Activated naive CD8-positive, alpha-beta T cell treated with anti-CD3 and anti-CD28 coated beads, Interleukin-2, amount 10 ng/mL, durations not matched to agents 7 days and 5 days (primary cell): Measurements from ENCODE around the gene ANK3. TPM values are rescaled to one million over a fixed set of nuclear protein-coding genes. Genes with fewer than 3 reads are reported as not detected.

Experiments used
- ATAC-seq: fragments of 150-1000 bp; cut with Tn5 transposase; one replicate; pipeline ENCODE4 v1.10.0; 2021; ENCODE audit warnings: low read depth, moderate library complexity
- POLR2A ChIA-PET: fragments of 350-600 bp; sonication (Branson Sonifier 250); formaldehyde crosslinking; loops from one replicate; lab custom pipeline; 2021; ENCODE audit warnings: antibody characterized with exemption; lab: Charles Lee
- DNase-seq: peaks from one replicate; pipeline ENCODE4 v3.0.0; 2021
- H3K27ac Mint-ChIP-seq: one replicate; pipeline ENCODE4 v1.8.0; 2022; ENCODE audit warnings: mild to moderate bottlenecking, mixed read lengths
- H3K27me3 Mint-ChIP-seq: one replicate; pipeline ENCODE4 v1.8.0; 2022; ENCODE audit warnings: mild to moderate bottlenecking, moderate library complexity, mixed read lengths
- H3K36me3 Mint-ChIP-seq: one replicate; pipeline ENCODE4 v1.8.0; 2021; ENCODE audit warnings: mild to moderate bottlenecking, mixed read lengths
- H3K4me1 Mint-ChIP-seq: one replicate; pipeline ENCODE4 v1.8.0; 2021; ENCODE audit warnings: mixed read lengths
- H3K4me3 Mint-ChIP-seq: one replicate; pipeline ENCODE4 v1.8.0; 2022; ENCODE audit warnings: mild to moderate bottlenecking, moderate library complexity, mixed read lengths
- H3K9me3 Mint-ChIP-seq: one replicate; pipeline ENCODE4 v1.8.0; 2021; ENCODE audit warnings: mixed read lengths
- total RNA-seq, 2 experiments: library from RNA; stranded (reverse); gene quantifications; one replicate each; pipeline ENCODE4 v1.2.3, GENCODE V29; 2021

ANK3 gene
- total RNA-seq, 2 experiments from 2014 or later, result 3.6 to 4.8 TPM

DNA sequence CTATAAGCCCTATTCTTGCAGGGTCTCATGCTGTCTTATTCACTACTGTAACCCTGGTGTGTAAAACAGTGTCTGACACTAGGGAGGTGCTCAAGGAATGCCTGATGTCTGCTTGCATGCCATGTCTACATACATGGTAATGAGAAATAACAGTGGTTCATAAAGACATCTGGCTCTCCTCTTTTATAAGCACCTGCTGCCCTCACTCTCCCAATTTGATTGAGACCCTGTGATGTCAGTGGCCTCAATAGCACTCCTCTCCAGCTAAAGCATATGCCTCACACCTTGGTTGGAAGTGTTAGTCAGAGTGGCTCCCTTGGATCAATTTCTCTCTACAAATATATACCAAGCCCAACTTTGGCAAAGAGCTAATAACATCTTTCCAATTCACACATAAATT, 30.6 kb downstream of the ANK3 start:
- POLR2A ChIA-PET, result no interaction called here
- Mint-ChIP-seq H3K36me3 (no peaks in the 10 kb centered on the region), H3K4me3 (no peak overlapping the region), H3K4me1 (no peaks in the 10 kb centered on the region), H3K27me3 (no peaks in the 10 kb centered on the region), H3K27ac (no peak overlapping the region), H3K9me3 (no peaks in the 10 kb centered on the region)
- DNase-seq (no peak), ATAC-seq (no peak)

DNA sequence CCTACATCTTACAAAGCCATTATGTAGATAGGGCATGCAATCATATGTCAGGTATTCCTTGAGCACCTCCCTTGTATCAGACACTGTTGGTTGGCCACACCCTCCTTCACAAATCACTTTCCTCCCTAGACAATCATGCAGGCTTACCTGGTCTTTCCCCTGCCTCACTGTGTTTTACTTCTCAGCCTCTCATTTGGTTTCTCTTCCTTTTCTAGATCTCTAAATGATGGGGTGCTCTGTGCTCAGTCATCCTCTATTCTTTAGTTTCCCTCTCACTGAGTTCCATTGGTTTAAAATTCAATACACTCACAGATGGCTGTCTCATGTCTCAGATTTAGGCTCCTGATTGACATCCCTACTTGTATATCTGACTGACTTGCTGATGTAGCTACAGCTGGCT, 31.4 kb downstream of the ANK3 start:
- DNase-seq, result no peak
- Mint-ChIP-seq H3K9me3 (no peaks in the 10 kb centered on the region), H3K36me3 (no peaks in the 10 kb centered on the region), H3K27me3 (no peaks in the 10 kb centered on the region), H3K4me3 (no peak overlapping the region), H3K27ac (no peak overlapping the region), H3K4me1 (no peaks in the 10 kb centered on the region)
- POLR2A ChIA-PET, result no interaction called here
- ATAC-seq, result no peak

DNA sequence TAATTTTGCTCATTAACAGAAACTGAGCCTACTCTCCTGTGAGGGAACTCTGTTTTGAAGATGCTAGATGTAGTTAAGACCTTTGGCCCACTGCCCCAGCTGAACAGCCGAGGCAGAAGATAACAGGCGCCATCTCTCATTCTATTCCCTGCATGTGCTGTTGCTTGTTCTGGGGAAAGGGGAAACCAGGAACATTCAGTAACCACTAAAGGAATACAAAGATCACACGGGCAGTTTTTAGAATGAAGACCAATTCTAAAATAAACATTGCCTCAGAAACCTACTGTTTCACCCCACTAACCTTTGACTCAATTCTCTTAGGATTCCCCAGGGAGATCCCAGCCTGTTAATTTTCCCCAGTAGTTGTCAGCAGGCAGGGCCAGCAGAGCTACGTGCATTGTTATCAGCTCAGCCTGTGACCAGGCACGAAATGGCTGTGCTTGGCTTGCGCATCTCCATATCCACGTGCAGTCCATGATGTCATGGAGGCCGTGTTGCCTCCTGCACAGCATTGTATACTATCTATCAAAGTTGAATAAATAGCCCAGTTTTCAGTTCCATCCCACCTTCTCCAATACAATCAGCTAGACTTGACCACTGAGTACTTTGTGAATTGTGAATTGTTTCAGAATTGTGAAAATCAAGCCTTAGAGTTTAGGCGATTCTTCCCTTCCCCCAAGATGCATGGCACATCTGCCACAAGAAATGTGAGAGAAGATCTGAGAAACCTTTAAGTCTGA, 36.0 kb downstream of the ANK3 start:
- Mint-ChIP-seq H3K27me3 (peaks cover 3% of the 10 kb centered on the region), H3K4me3 (no peak overlapping the region), H3K4me1 (no peaks in the 10 kb centered on the region), H3K9me3 (no peaks in the 10 kb centered on the region), H3K27ac (no peak overlapping the region), H3K36me3 (no peaks in the 10 kb centered on the region)
- POLR2A ChIA-PET, result no interaction called here
- DNase-seq (no peak), ATAC-seq (no peak)

DNA sequence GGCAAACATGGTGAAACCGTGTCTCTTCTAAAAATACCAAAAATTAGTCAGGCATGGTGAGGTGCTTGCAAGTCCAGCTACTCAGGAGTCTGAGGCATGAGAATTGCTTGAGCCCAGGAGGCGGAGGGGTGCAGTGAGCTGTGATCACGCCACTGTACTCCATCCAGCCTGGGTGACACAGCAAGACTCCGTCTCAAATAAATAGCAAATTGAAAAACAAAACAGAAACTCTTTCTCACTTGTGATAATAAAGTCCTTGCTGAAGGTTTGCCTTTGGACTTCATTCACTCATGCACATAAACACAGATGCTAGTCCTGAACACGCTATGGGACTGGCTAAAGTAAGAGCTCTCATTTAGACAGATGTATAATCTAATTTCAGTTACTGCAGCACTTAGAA, 37.6 kb downstream of the ANK3 start:
- ATAC-seq, result no peak
- H3K27ac Mint-ChIP-seq, result no peak overlapping the region

DNA sequence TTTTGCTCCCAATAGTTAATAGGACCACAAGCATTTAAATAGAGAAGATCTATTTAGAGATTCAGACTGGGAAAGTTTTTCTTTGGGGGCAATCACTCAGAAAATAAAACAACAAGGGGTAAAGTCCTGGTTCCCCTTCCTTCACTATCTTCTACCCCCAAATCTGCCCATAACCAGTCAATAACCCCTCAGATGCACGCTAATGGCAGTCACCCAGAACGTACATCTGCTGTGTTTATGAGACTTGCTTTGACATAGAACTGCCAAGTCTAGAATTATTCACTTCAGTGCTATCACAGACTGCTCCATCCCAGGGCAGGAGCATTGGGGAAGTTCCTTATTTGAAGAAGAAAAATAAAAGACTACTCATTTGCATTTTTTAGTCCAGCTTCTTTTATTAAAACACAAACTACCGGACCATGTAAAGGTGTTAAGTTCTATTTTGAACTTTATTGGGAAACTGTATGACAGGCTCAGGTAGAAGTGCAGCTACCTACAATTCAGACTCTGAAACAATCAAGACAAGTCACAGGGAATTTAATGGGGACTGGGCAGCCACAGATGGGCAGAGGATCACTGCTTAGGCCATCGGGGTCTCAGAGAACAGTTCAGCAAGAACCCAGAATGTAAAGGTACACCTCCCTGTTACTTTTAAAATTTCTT, 38.4 kb downstream of the ANK3 start:
- Mint-ChIP-seq H3K27me3 (peaks cover 3% of the 10 kb centered on the region), H3K27ac (no peak overlapping the region), H3K9me3 (no peaks in the 10 kb centered on the region), H3K36me3 (no peaks in the 10 kb centered on the region), H3K4me3 (no peak overlapping the region), H3K4me1 (no peaks in the 10 kb centered on the region)
- no peak for ATAC-seq
- POLR2A ChIA-PET, result no interaction called here
- DNase-seq, result no peak

More for the DNA sequence above, 37.6 kb downstream of the ANK3 start:
- Mint-ChIP-seq H3K27me3 (peaks cover 3% of the 10 kb centered on the region), H3K36me3 (no peaks in the 10 kb centered on the region), H3K4me3 (no peak overlapping the region), H3K4me1 (no peaks in the 10 kb centered on the region), H3K9me3 (no peaks in the 10 kb centered on the region)
- POLR2A ChIA-PET, result no interaction called here
- DNase-seq, result no peak

DNA sequence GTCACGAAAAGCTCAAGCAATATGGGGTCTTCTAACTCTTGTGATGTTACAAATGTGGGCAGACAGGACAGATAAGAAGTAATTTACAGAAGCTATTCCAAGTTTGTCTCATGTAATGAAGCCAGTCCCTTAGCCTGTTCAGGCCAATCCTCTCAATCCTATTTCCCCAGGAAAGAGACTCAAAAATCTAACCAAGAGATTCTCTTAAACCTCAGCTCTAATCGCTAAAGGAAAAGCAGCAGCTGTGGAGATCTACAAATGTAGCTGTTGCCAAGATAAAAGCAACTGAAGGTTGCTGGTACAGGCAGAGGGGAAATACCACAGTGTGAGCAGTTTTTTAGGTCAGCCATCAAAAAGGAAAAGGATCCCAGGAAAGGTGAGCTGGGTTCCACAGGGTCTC, 39.3 kb downstream of the ANK3 start:
- no peaks in the 10 kb centered on the region for H3K4me1 Mint-ChIP-seq
- H3K9me3 Mint-ChIP-seq, result no peaks in the 10 kb centered on the region
- H3K27me3 Mint-ChIP-seq, result peaks cover 3% of the 10 kb centered on the region
- DNase-seq, result no peak
- ATAC-seq, result no peak
- H3K27ac Mint-ChIP-seq, result no peak overlapping the region
- no peaks in the 10 kb centered on the region for H3K36me3 Mint-ChIP-seq
- POLR2A ChIA-PET, result no interaction called here
- H3K4me3 Mint-ChIP-seq, result no peak overlapping the region

DNA sequence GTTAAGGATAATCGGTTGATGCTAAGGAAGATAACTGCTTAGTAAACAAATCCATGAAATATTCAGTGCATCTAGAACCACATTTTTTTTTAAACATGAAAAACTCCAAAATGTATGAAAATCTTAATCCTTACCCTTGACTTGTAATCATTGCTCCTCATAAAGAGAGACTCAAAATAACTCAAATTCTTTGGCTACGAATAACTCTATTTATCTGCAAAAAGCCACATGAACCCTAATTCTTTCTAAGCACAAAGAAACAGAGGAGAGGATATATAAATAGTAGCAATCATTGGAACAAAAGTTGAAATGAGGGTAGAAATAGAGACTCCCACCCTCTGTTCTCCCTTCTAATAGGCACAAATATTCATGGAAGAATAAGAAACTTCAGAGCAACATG, 40.2 kb downstream of the ANK3 start:
- Mint-ChIP-seq H3K4me3 (no peak overlapping the region), H3K27me3 (peaks cover 3% of the 10 kb centered on the region), H3K4me1 (no peaks in the 10 kb centered on the region), H3K27ac (no peak overlapping the region), H3K36me3 (no peaks in the 10 kb centered on the region), H3K9me3 (no peaks in the 10 kb centered on the region)
- DNase-seq, result no peak
- POLR2A ChIA-PET, result no interaction called here
- ATAC-seq, result no peak

DNA sequence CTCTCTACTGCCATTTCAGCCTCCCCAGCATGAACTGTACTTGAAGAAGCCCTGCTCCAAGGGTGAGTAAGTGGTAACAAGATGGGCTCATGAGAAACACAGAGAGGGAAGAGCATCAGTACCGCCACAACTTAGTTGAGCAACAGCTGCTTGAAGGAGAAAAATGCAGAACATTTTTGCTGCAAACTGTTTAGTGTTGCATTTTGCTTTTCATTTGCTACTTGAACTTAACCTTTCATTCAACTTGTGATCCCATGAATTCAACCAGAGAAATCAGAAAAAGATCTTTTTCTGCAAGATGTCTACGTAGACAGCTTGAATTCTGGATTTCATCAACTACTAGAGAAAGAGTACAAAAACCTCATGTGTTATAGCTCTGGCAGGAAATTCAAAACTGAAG, 40.7 kb downstream of the ANK3 start:
- POLR2A ChIA-PET, result no interaction called here
- no peak for DNase-seq
- no peak for ATAC-seq
- Mint-ChIP-seq H3K9me3 (no peaks in the 10 kb centered on the region), H3K4me1 (no peaks in the 10 kb centered on the region), H3K4me3 (no peak overlapping the region), H3K27ac (no peak overlapping the region), H3K27me3 (peaks cover 3% of the 10 kb centered on the region), H3K36me3 (no peaks in the 10 kb centered on the region)

DNA sequence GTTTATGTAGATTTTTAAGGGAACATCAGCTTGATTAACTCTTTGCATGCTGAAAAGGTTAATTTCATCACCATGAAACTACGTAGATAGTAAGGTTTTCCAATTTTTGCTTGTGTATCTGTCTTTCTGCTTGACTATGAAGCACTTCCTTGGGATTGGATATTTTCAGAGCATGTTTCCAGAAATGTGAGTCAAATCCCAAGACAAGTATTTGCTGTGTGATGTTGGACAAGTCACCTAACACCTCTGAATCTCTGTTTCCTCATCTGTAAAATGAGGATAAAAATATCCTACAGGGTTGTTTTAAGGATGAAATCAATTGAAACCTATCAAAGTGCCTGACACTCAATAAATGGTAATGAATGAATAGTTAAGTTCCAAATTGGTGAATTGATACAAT, 42.4 kb downstream of the ANK3 start:
- Mint-ChIP-seq H3K4me1 (no peaks in the 10 kb centered on the region), H3K36me3 (no peaks in the 10 kb centered on the region), H3K27me3 (peaks cover 3% of the 10 kb centered on the region), H3K9me3 (no peaks in the 10 kb centered on the region), H3K27ac (no peak overlapping the region), H3K4me3 (no peak overlapping the region)
- POLR2A ChIA-PET, result no interaction called here
- no peak for ATAC-seq
- DNase-seq, result no peak

DNA sequence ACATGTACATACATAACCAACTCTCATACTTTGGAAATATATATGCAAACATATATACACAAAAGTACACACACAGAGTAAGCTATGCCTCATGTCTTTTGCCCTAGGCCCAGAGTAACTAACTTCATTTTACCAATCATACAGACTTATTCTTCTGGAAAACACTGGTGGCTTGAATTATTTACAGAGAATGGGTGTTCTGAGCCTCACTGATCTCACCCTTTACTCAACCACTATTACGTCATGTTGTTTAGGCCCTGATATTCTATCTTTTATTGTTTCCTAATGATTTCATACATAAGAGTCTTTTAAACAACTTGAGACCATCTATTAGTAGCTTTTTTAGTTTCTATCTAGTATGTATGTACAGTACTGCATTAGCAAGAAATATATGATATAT, 43.0 kb downstream of the ANK3 start:
- ATAC-seq (no peak), DNase-seq (no peak)
- POLR2A ChIA-PET, result no interaction called here
- Mint-ChIP-seq H3K9me3 (no peaks in the 10 kb centered on the region), H3K27me3 (peaks cover 3% of the 10 kb centered on the region), H3K4me3 (no peak overlapping the region), H3K27ac (no peak overlapping the region), H3K36me3 (no peaks in the 10 kb centered on the region), H3K4me1 (no peaks in the 10 kb centered on the region)

DNA sequence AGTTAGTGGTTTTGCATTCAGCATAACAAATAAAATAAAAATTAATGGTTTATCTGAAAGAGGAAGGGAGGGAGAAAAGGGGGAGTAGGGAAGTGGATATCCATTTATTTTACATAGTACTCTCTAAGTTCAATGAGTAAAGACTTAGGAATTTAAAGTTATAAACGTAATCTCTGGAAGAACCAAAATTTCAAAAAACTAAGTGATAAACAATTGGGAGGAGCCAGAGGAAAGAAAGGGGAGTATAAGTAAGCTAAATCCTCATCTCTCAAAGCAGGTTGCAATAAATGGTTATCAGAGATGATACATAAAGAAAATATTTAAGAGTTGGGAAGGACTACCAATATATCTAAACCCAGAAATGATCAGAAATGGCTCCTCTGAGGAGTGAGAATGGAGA, 46.4 kb downstream of the ANK3 start:
- ATAC-seq, result no peak
- POLR2A ChIA-PET, result no interaction called here
- no peaks in the 10 kb centered on the region for H3K4me1 Mint-ChIP-seq

DNA sequence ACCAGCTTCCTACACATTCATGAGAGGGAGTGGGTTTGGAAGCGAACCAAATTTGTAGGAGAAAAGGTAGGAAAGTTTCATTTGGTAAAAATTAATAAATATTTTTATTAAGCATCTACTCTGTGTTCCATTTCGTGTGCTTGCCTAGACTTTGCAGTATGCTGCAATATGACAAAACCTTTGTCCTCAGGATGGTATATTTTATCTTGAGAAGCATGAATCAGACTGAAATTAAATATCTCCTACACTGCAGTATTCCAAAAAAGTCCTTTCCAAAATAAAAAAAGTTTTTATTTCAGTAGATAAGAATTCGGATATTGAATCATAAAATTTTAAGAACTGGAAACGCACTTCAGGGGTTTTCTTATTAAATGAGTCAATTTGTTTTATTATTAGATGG, 47.7 kb downstream of the ANK3 start:
- H3K27ac Mint-ChIP-seq, result no peak overlapping the region
- no peaks in the 10 kb centered on the region for H3K4me1 Mint-ChIP-seq
- no peak for ATAC-seq
- no peaks in the 10 kb centered on the region for H3K9me3 Mint-ChIP-seq
- no peaks in the 10 kb centered on the region for H3K36me3 Mint-ChIP-seq
- H3K27me3 Mint-ChIP-seq, result no peaks in the 10 kb centered on the region
- POLR2A ChIA-PET, result no interaction called here
- no peak overlapping the region for H3K4me3 Mint-ChIP-seq
- DNase-seq, result no peak

More for the DNA sequence above, 46.4 kb downstream of the ANK3 start:
- Mint-ChIP-seq H3K27ac (no peak overlapping the region), H3K9me3 (no peaks in the 10 kb centered on the region), H3K27me3 (no peaks in the 10 kb centered on the region), H3K4me3 (no peak overlapping the region), H3K36me3 (no peaks in the 10 kb centered on the region)
- DNase-seq, result no peak

DNA sequence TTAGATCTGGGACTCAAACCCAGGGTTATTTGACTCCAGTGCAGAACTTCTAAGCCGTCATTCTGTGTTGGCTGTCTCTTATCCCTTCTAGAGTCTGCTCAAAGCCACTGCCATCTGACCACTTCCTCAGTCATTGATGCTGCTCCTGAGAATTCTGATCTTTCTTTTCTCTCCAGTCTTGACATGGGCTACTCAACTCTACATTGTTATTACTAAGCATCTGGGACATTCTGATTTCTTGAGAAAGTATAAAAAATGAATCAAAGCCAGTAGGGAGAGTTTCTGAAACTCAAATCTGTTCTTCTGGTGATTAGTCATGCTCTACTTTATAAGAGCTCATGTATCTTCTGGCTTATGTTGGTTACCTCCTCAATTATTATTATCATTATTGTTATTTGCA, 48.7 kb downstream of the ANK3 start:
- POLR2A ChIA-PET, result no interaction called here
- ATAC-seq, result no peak
- no peaks in the 10 kb centered on the region for H3K9me3 Mint-ChIP-seq

DNA sequence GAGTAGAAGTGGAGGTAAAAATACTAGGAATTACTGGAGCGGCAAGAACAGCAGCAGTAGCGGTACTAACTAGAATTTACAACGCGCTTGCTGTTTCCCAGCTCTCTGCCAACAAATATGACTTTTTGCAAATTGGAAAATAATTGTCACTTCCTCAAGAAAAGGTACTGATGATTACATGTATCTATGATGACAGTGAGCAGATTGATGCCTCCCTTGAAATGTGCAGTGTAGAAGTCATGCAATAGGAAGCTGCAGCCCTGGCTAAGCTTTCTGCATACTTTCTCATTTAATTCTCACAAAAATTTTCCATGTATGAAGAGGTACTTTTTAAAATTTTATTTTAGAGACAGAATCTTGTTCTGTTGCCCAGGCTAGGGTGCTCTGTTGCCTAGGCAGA, 49.9 kb downstream of the ANK3 start:
- POLR2A ChIA-PET, result no interaction called here
- no peaks in the 10 kb centered on the region for H3K4me1 Mint-ChIP-seq
- H3K9me3 Mint-ChIP-seq, result no peaks in the 10 kb centered on the region
- H3K27ac Mint-ChIP-seq, result no peak overlapping the region
- H3K36me3 Mint-ChIP-seq, result no peaks in the 10 kb centered on the region
- H3K4me3 Mint-ChIP-seq, result no peak overlapping the region
- DNase-seq (no peak), ATAC-seq (no peak)
- H3K27me3 Mint-ChIP-seq, result no peaks in the 10 kb centered on the region

More for the DNA sequence above, 48.7 kb downstream of the ANK3 start:
- H3K27me3 Mint-ChIP-seq, result no peaks in the 10 kb centered on the region
- no peaks in the 10 kb centered on the region for H3K36me3 Mint-ChIP-seq
- DNase-seq, result no peak
- no peaks in the 10 kb centered on the region for H3K4me1 Mint-ChIP-seq
- H3K27ac Mint-ChIP-seq, result no peak overlapping the region
- no peak overlapping the region for H3K4me3 Mint-ChIP-seq
